ENCODE results near the gene COPG2.

Gene COPG2

DNA sequence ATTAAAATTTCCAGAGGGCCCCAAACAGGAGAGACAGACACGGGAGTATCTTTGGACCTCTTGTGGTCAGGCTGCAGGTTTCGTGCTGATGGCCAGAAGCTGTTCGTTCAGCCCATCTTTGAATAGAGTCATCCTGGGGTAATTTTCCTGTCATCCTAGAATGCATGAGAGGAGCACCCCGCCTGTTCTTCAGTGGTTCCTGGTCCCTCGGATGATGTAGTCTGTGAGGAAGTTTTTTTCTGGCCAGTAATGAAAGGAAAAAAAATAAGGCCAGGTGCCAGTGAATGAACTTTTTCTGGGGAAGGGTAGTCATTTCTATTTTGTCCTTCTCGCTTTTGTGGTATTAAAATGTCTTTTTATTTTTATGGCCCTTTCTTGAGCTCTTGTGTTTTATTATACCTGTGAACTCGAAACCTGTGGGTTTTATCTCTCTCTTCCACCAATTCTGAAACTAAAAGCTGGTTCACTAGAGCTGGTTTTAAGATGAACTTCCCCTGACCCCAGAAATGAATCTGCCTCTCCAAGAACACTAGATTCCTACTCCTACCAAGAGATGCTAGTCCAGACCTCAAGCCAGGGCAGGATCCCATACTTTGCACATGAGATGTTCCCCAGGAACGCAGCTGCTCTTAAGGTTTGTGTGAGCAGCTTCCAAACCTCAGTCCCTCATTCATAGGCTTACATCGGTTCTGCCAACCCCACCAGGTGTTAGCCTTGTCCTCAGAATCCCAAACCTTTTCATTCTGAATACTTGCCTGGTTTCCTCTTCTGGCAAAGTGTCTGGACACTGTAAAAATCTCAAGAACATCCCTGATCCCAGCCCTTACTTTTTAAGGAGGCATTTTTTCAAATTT, 192.0 kb downstream of the COPG2 start:
- DNase-seq (ENCODE audit: low read depth in 1 of 2, low spot score in 1 of 2), result no peak

DNA sequence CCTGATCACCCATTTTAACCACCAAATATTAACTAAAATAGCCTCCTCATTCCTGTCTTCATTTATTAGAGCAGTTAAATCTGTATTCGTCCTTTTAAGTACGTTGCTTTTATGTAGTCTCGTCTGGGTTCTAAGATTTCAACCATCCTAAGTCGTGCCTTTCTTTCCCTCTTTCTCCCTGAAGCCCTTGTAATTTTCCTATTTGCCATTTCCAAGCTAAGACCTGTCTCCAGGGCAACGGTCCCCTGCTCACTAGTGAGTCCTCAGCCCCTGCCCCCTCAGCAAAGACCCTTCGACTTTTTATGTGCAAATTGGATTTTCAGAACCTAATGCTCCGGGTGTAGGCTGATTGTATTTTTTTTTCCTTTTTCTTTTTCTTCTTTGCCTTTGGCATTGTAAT, 192.8 kb downstream of the COPG2 start:
- DNase-seq (ENCODE audit: low read depth in 1 of 2, low spot score in 1 of 2), result no peak

DNA sequence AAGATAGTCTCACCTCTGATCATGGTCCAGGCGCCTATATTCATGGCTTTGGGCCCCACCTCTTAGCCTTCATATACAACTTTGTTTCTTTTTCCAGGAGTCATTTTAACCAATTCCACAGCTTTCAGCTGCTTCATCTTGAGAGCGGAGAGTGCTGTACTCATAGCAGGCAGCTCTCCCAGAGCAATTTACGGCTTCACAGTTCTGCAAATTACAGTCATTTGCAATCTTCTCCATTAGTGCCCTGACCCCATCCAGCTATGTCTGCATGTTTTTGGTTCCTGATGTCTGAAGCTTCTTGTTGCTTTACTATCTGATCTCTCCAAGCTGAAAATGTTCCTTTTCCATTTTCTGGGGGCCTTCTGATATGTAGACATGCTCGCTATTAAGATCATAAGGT, 194.7 kb downstream of the COPG2 start:
- DNase-seq (ENCODE audit: low read depth in 1 of 2, low spot score in 1 of 2), result no peak

DNA sequence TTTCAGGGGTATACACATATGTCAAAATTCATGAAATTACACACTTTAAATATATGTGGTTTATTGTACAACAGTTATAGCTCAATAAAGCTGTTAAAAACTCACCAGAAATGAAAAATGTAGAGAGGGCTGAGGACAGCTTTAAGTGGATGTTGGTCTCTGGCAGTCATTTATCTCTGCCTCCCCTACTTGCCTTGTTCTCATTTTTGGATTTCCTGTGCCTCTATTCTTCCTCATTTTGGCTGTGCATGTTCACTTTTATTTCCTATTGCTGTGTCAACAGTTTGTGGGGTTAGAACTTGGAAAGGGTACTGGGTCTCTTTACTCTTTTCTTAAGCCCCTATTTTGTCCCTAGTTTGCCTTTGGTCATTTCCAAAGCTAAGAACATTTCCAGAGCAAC, 195.3 kb downstream of the COPG2 start:
- no peak for DNase-seq (ENCODE audit: low read depth in 1 of 2, low spot score in 1 of 2)

DNA sequence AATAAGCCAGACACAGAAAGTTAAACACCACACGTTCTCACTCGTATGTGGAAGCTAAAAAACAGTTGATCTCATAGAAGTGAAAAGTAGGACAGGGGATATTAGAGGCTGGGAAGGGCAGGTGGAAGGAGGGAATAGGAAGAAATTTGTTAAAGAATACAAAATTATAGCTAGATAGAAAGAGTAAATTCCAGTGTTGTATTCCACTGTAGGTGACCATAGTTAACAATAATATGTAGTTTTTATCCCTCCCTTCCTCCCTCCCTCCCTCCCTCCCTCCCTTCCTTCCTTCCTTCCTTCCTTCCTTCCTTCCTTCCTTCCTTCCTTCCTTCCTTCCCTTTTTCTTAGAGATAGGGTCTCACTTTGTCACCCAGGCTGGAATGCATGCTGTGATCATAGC, 196.6 kb downstream of the COPG2 start:
- no peak for DNase-seq (ENCODE audit: low read depth in 1 of 2, low spot score in 1 of 2)

DNA sequence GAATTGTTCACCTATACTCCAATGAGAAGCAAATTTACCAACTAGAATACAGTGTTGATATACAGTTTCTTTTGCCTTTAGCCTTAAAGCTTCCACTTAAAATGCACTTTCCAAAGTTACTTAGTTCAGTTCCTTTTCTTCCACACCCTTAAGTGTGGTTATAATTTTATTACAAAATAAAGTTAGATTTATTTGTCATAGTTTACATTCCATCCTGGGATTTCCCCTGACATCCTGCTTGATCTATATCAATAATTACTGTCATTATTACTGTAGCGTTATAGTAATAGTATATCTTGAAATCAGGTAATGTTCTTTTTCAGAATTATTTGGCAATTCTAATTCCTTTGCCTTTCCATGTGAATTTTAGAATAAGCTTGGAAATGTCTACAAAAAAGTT, 199.9 kb downstream of the COPG2 start:
- DNase-seq (ENCODE audit: low read depth in 1 of 2, low spot score in 1 of 2), result no peak

DNA sequence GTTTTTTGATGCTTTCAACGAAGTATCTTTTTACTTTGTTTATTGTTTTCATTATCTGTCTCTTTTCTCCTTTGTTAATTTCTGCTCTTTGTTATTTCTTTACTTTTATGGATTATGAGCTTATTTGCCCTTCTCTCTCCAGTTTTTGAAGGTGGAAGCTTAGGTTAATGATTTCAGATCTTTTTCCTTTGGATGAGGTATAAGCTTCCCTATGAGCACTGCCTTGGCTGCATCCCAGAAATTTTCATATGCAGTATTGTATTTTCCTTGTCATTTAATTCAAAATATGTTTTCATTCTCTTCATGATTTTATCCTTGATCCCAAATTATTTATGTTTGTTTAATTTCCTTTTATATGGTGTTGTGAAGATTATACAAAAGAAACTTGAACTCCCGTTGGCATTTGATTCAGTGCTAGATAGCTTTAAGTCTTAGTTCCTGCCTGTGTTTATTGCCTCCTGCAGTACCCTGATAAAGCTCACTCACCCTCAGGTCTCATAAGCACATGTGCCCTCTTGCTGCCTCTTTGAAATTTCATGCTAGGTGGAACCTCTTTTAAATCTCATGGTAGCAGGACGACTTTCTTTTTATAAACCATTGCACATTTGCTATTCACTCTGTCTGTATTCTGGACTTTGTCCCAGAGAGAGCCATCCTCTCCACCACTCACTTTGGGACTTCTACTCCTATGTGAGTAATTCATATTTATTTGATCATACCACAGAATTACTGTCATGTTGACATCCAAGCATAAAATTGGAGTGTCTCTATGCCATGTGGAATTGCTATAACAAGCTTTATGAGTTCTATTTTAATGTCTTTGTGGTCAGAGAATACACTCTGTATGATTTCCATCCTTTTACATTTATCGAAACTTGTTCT, 204.8 kb downstream of the COPG2 start:
- no peak for DNase-seq (ENCODE audit: low read depth in 1 of 2, low spot score in 1 of 2)

DNA sequence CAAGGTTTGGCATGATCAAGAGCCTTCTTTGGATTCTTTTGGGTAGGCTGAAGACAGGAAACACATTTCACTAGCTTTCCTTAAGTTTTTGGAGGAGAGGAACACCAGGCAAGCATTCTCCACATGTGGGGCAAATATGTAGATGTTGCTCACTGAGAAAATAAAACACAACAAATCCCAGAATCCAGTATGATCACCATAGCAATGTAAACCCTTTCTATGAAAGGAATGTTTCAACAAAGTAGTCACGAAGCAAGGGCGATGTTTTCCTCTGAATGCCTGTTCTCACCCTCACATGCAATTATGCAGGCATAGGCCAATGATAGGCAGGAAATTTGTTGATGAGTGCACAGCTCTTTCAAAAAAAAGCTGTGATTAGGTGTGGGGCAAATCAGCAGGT, 207.3 kb downstream of the COPG2 start:
- DNase-seq (ENCODE audit: low read depth in 1 of 2, low spot score in 1 of 2), result no peak

DNA sequence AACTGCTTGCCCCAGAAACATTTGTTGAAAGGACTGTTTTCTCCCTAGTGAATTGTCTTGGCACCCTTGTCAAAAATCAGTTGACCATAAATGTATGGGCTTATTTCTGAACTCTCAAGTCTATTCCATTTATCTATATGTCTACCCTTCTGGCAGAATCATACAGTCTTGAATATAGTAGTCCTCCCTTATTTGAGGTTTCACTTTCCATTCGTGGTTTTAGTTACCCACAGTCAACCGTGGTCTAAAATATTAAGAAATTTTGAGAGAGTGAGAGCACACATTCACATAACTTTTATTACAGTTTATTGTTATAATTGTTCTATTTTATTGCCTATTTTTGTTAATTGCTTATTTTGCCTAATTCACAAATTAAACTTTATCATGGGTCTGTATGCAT, 210.3 kb downstream of the COPG2 start:
- no peak for DNase-seq (ENCODE audit: low read depth in 1 of 2, low spot score in 1 of 2)
